ENCODE data around the gene CCL26. TPM values are rescaled to one million over a fixed set of nuclear protein-coding genes. Genes with fewer than 3 reads are reported as not detected.

Gene CCL26
- total and polyA plus RNA-seq, 2 of the 4 experiments (the other 2 are of a cell fraction), result not detected

DNA sequence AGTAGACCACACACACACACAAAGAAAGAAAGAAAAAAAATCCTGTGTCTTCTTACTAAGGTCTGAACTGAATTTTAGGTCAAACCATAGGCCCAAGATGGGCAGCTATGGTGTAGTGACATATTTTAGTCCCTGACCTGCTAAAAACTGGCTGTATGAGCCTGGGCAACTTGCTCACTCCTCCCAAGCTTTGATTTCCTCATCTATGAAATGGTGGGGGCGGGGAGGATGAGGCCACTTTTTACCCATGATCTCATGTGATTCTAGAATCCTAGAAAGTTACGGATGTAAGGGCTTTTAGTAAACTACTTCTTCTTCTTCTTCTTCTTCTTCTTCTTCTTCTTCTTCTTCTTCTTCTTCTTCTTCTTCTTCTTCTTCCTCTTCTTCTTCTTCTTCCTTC lies 47.7 kb upstream of the CCL26 start:
- Histone ChIP-seq H3K27ac (ENCODE audit: insufficient read depth, low read length) (no peak overlapping the region), H2BK120ac (ENCODE audit: low read depth, low read length) (no peak overlapping the region), H3K27me3 (ENCODE audit: control insufficient read depth, insufficient read depth, low read length) (peaks cover 20% of the 10 kb centered on the region), H2AK5ac (ENCODE audit: low read depth, low read length) (no peak overlapping the region), H3K9me3 (ENCODE audit: control insufficient read depth, insufficient read depth, low read length) (no peaks in the 10 kb centered on the region), H3K4me2 (ENCODE audit: low read depth, low read length) (no peak overlapping the region), H2BK20ac (ENCODE audit: low read depth, low read length) (no peak overlapping the region), H3K56ac (ENCODE audit: extremely low read depth, insufficient read depth, low read length) (no peak overlapping the region), H2AK9ac (replicated peaks; ENCODE audit: low read depth, low read length, poor library complexity) (no peak overlapping the region), H3K18ac (ENCODE audit: low read depth, low read length) (no peak overlapping the region), H3K4me1 (ENCODE audit: control insufficient read depth, insufficient read depth, low read length) (no peaks in the 10 kb centered on the region), H3K23ac (ENCODE audit: low read depth, low read length) (no peak overlapping the region), H3K14ac (replicated peaks; ENCODE audit: low read depth, low read length) (no peak overlapping the region), H3K4ac (ENCODE audit: low read depth, low read length) (no peak overlapping the region), H3K4me3 (ENCODE audit: insufficient read depth, low read depth, low read length) (no peak overlapping the region), H3K36me3 (ENCODE audit: control insufficient read depth, insufficient read depth, low read length) (no peaks in the 10 kb centered on the region), H2BK5ac (ENCODE audit: low read depth, low read length, poor library complexity, severe bottlenecking) (no peak overlapping the region), H2AFZ (replicated peaks; ENCODE audit: low read length, poor library complexity) (no peak overlapping the region), H4K8ac (ENCODE audit: low read depth in 2 of 2, low read length in 2 of 2) (no peak overlapping the region), H3K9me1 (ENCODE audit: insufficient read depth, low read length) (no peaks in the 10 kb centered on the region), H4K91ac (ENCODE audit: insufficient read depth, low read depth, low read length) (no peak overlapping the region), H2BK15ac (ENCODE audit: low read depth, low read length) (no peak overlapping the region), H4K20me1 (ENCODE audit: insufficient read depth, low read length) (0 out of 2 replicates have a peak, but pooled peaks cover under 1% of the 10 kb centered on the region), H3K79me1 (ENCODE audit: low read depth in 1 of 2, low read length in 2 of 2) (no peaks in the 10 kb centered on the region), H4K5ac (ENCODE audit: low read depth, low read length) (no peak overlapping the region), H3K9ac (ENCODE audit: low read depth, low read length) (no peak overlapping the region)
- intact Hi-C loops (cut with micrococcal nuclease), result no loop called here
- CTCF ChIA-PET, result no interaction called here
- ATAC-seq (ENCODE audit: low read depth), result no peak
- BruUV-seq (replicated peaks), result no TSS peak
- TF ChIP-seq BHLHE40 (IDR thresholded peaks at IDR 0.05; ENCODE audit: low read depth, low read length), result no peak
- TF ChIP-seq, protein P1, sequence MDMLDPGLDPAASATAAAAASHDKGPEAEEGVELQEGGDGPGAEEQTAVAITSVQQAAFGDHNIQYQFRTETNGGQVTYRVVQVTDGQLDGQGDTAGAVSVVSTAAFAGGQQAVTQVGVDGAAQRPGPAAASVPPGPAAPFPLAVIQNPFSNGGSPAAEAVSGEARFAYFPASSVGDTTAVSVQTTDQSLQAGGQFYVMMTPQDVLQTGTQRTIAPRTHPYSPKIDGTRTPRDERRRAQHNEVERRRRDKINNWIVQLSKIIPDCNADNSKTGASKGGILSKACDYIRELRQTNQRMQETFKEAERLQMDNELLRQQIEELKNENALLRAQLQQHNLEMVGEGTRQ (IDR thresholded peaks at IDR 0.05; ENCODE audit: low read depth, low read length), result no peak
- TF ChIP-seq POLR2A (IDR thresholded peaks at IDR 0.05; ENCODE audit: low read depth, low read length), result no peak
- no peak for TF ChIP-seq RAD21 (IDR thresholded peaks at IDR 0.05; ENCODE audit: low read length)
- TF ChIP-seq, protein P2, sequence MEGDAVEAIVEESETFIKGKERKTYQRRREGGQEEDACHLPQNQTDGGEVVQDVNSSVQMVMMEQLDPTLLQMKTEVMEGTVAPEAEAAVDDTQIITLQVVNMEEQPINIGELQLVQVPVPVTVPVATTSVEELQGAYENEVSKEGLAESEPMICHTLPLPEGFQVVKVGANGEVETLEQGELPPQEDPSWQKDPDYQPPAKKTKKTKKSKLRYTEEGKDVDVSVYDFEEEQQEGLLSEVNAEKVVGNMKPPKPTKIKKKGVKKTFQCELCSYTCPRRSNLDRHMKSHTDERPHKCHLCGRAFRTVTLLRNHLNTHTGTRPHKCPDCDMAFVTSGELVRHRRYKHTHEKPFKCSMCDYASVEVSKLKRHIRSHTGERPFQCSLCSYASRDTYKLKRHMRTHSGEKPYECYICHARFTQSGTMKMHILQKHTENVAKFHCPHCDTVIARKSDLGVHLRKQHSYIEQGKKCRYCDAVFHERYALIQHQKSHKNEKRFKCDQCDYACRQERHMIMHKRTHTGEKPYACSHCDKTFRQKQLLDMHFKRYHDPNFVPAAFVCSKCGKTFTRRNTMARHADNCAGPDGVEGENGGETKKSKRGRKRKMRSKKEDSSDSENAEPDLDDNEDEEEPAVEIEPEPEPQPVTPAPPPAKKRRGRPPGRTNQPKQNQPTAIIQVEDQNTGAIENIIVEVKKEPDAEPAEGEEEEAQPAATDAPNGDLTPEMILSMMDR (conservative IDR thresholded peaks at IDR 0.05; ENCODE audit: low read depth, low read length), result no peak
- TF ChIP-seq MAZ (IDR thresholded peaks at IDR 0.05; ENCODE audit: borderline replicate concordance, low read depth, low read length), result no peak
- TF ChIP-seq CEBPB (IDR thresholded peaks at IDR 0.05; ENCODE audit: low read depth, low read length), result no peak
- TF ChIP-seq RCOR1 (IDR thresholded peaks at IDR 0.05; ENCODE audit: insufficient replicate concordance, low read length), result no peak
- TF ChIP-seq, protein P3, sequence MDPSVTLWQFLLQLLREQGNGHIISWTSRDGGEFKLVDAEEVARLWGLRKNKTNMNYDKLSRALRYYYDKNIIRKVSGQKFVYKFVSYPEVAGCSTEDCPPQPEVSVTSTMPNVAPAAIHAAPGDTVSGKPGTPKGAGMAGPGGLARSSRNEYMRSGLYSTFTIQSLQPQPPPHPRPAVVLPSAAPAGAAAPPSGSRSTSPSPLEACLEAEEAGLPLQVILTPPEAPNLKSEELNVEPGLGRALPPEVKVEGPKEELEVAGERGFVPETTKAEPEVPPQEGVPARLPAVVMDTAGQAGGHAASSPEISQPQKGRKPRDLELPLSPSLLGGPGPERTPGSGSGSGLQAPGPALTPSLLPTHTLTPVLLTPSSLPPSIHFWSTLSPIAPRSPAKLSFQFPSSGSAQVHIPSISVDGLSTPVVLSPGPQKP (IDR thresholded peaks at IDR 0.05; ENCODE audit: borderline replicate concordance, low read depth, low read length), result no peak
- dilution Hi-C loops (cut with HindIII; ENCODE audit: low sequenced_read_pairs, unreplicated experiment), result no loop called here
- in situ Hi-C loops (cut with MboI; ENCODE audit: low sequenced_read_pairs), result no loop called here
- WGBS, 2 experiments (ENCODE audit: extremely low coverage in 2 of 2, insufficient read length in 1 of 2), result no CpG with 5 or more reads among the region's 2 CpGs
- POLR2A ChIA-PET (ENCODE audit: unreplicated experiment), result no interaction called here
- no peak for DNase-seq
